PC-3 (cell line): ENCODE results near the gene DENND2D. TPM values are rescaled to one million over a fixed set of nuclear protein-coding genes. Genes with fewer than 3 reads are reported as not detected.
A peak's percentile ranks its signal among the peaks of the same experiment; 100 is the strongest.

Experiments used
- ATAC-seq: fragments of 200-7000 bp; cut with Tn5 transposase; 2 replicates; pipeline ENCODE4 v1.9.1; 2020; ENCODE audit warnings: mild to moderate bottlenecking, moderate library complexity
- BruUV-seq: library from RNA; stranded (reverse); fragments of 400-500 nt; replicated peaks from 2 replicates; lab custom pipeline; 2021; lab: Mats Ljungman, UMichigan
- CTCF ChIA-PET: fragments of 300-600 bp; sonication (Branson Sonifier 250); formaldehyde crosslinking; loops from one replicate; lab custom pipeline; 2022; ENCODE audit warnings: antibody characterized with exemption; lab: Charles Lee
- POLR2A ChIA-PET: fragments of 300-600 bp; sonication (Branson Sonifier 250); formaldehyde crosslinking; loops from one replicate; lab custom pipeline; 2022; ENCODE audit warnings: antibody characterized with exemption; ENCODE audit not compliant: unreplicated experiment; lab: Charles Lee
- DNase-seq: peaks from one replicate; pipeline ENCODE4 v3.0.0-alpha.2; 2015
- H2AFZ ChIP-seq: fragments of 300-600 bp; sonication (generic); 2 replicates; pipeline ENCODE4 v1.6.0; 2016; ENCODE audit warnings: antibody characterized with exemption, low read length
- H3F3A ChIP-seq: fragments of 300-600 bp; sonication (generic); one replicate; pipeline ENCODE4 v1.6.0; 2017; ENCODE audit warnings: antibody characterized with exemption, low read length, control low read depth, mild to moderate bottlenecking; ENCODE audit not compliant: unreplicated experiment
- H3K27ac ChIP-seq: fragments of 300-600 bp; sonication (generic); 2 replicates; pipeline ENCODE4 v1.5.1; 2016; ENCODE audit warnings: mild to moderate bottlenecking, low read length
- H3K27me3 ChIP-seq: fragments of 300-600 bp; sonication (generic); 2 replicates; pipeline ENCODE4 v1.6.1; 2016; ENCODE audit warnings: low read length, mixed read lengths
- H3K36me3 ChIP-seq: fragments of 300-600 bp; sonication (generic); 2 replicates; pipeline ENCODE4 v1.6.1; 2016; ENCODE audit warnings: low read depth, mixed run types, low read length, mixed read lengths
- H3K4me1 ChIP-seq: fragments of 300-600 bp; sonication (generic); 2 replicates; pipeline ENCODE4 v1.5.1; 2016; ENCODE audit warnings: low read length; ENCODE audit not compliant: insufficient read depth
- H3K4me2 ChIP-seq: fragments of 300-600 bp; sonication (generic); 2 replicates; pipeline ENCODE4 v1.6.0; 2016; ENCODE audit warnings: low read length
- H3K4me3 ChIP-seq: fragments of 300-600 bp; sonication (generic); 2 replicates; pipeline ENCODE4 v1.5.1; 2016; ENCODE audit warnings: mild to moderate bottlenecking, low read length, mixed read lengths
- H3K79me2 ChIP-seq: fragments of 300-600 bp; sonication (generic); 2 replicates; pipeline ENCODE4 v1.6.1; 2017; ENCODE audit warnings: low read length, mixed read lengths
- H3K9ac ChIP-seq: fragments of 300-600 bp; sonication (generic); 2 replicates; pipeline ENCODE4 v1.6.0; 2016; ENCODE audit warnings: mild to moderate bottlenecking, low read length
- H3K9me2 ChIP-seq: fragments of 300-600 bp; sonication (generic); replicated peaks from 2 replicates; pipeline ENCODE4 v1.6.1; 2016; ENCODE audit warnings: mixed run types, low read length, mixed read lengths
- H3K9me3 ChIP-seq: fragments of 300-600 bp; sonication (generic); 2 replicates; pipeline ENCODE4 v1.6.1; 2016; ENCODE audit warnings: low read length, mixed read lengths
- H4K20me1 ChIP-seq: fragments of 300-600 bp; sonication (generic); 2 replicates; pipeline ENCODE4 v1.6.1; 2016; ENCODE audit warnings: low read length, mixed read lengths
- EZH2 ChIP-seq: fragments of 300-600 bp; sonication (generic); IDR thresholded peaks from one replicate; pipeline ENCODE4 v1.6.1; 2017; ENCODE audit warnings: antibody characterized with exemption, mild to moderate bottlenecking, low read length; ENCODE audit not compliant: unreplicated experiment
- EZH2phosphoT487 ChIP-seq: fragments of 300-600 bp; sonication (generic); IDR thresholded peaks from 2 replicates; pipeline ENCODE4 v1.6.1; 2018; ENCODE audit warnings: mild to moderate bottlenecking, antibody characterized with exemption, low read length, borderline replicate concordance
- intact Hi-C: fragments of 100-400 bp; cut with micrococcal nuclease; formaldehyde crosslinking; loops from 2 replicates; pipeline ENCODE4 v1.9.0; 2023
- total RNA-seq: library from RNA; depleted of rRNA; stranded (reverse); fragments of >200 nt; gene quantifications from 2 replicates; pipeline ENCODE4 v1.2.3, GENCODE V29; 2014
- TF ChIP-seq, protein P1 (sequence below): fragments of 300-600 bp; sonication (generic); conservative IDR thresholded peaks from 2 replicates; pipeline ENCODE4 v1.5.1; 2017; ENCODE audit warnings: antibody characterized with exemption, low read depth, mild to moderate bottlenecking, low read length

Gene DENND2D
- total RNA-seq, 1 experiment from 2014 or later: 4.0 TPM

DNA sequence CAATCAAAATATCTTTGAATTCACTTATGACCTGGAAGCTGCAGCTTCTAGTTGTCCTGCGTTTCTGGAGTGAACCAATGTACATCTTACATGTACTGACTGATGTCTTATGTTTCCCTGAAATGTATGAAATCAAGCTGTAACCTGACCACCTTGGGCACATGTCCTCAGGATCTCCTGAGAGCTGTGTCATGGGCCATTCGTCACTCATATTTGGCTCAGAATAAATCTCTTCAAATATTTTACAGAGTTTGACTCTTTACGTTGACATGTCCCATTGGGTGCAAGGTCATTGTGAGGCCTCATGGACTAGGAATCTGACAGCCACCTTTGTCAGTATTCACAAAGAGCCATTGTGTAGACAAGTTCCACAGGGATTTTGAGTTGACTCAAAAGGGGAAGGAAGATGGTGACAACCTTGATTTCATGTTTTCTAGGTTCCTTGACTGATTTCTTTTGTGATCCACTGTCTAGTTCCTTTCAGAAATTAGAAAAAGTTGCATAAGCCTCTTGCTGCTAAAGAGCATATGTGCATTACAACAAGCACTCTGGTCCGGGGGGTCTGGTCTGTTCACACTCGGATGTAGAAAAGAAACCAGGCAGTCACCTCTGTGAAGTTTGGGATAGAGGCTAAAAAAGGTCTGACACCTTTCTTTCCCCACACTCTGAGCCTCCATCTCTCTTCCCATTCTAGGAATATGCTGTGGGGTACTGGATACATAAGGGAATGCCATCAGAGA, 37.8 kb upstream of the DENND2D start:
- DNase-seq (no peak), ATAC-seq (no peak)
- intact Hi-C loops: no loop called here
- H3K36me3 ChIP-seq: no peaks in the 10 kb centered on the region
- H3F3A ChIP-seq: no peaks in the 10 kb centered on the region
- TF ChIP-seq EZH2phosphoT487 (no peak), EZH2 (no peak)
- TF ChIP-seq, protein P1, sequence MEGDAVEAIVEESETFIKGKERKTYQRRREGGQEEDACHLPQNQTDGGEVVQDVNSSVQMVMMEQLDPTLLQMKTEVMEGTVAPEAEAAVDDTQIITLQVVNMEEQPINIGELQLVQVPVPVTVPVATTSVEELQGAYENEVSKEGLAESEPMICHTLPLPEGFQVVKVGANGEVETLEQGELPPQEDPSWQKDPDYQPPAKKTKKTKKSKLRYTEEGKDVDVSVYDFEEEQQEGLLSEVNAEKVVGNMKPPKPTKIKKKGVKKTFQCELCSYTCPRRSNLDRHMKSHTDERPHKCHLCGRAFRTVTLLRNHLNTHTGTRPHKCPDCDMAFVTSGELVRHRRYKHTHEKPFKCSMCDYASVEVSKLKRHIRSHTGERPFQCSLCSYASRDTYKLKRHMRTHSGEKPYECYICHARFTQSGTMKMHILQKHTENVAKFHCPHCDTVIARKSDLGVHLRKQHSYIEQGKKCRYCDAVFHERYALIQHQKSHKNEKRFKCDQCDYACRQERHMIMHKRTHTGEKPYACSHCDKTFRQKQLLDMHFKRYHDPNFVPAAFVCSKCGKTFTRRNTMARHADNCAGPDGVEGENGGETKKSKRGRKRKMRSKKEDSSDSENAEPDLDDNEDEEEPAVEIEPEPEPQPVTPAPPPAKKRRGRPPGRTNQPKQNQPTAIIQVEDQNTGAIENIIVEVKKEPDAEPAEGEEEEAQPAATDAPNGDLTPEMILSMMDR: no peak
- H3K9me3 ChIP-seq: no peaks in the 10 kb centered on the region
- H4K20me1 ChIP-seq: no peaks in the 10 kb centered on the region
- H3K4me1 ChIP-seq: peaks cover 32% of the 10 kb centered on the region
- no peak overlapping the region for H3K9ac ChIP-seq
- H3K4me2 ChIP-seq: no peak overlapping the region
- H3K27ac ChIP-seq: no peak overlapping the region
- no TSS peak for BruUV-seq
- CTCF ChIA-PET: no interaction called here
- no peaks in the 10 kb centered on the region for H3K27me3 ChIP-seq
- no peaks in the 10 kb centered on the region for H3K9me2 ChIP-seq
- H3K79me2 ChIP-seq: no peaks in the 10 kb centered on the region
- no peak overlapping the region for H2AFZ ChIP-seq
- POLR2A ChIA-PET: no interaction called here
- no peak overlapping the region for H3K4me3 ChIP-seq

- DNase-seq (peak; percentile 61), ATAC-seq (no peak)
- peaks cover 32% of the 10 kb centered on the region for H3K4me1 ChIP-seq
- intact Hi-C loops: no loop called here
- POLR2A ChIA-PET: no interaction called here
- H3K36me3 ChIP-seq: no peaks in the 10 kb centered on the region
- H2AFZ ChIP-seq: no peak overlapping the region
- CTCF ChIA-PET: no interaction called here
- no peaks in the 10 kb centered on the region for H3K9me2 ChIP-seq
- peak overlapping the region; percentile 20; the same call in 1 of the 2 replicates for H3K4me2 ChIP-seq
- no peaks in the 10 kb centered on the region for H3K27me3 ChIP-seq
- H3K9ac ChIP-seq: no peak overlapping the region
- H4K20me1 ChIP-seq: no peaks in the 10 kb centered on the region
- TF ChIP-seq EZH2 (no peak), EZH2phosphoT487 (no peak)
- TF ChIP-seq, protein P1: no peak
- H3K4me3 ChIP-seq: no peak overlapping the region
- no peak overlapping the region for H3K27ac ChIP-seq
- no peaks in the 10 kb centered on the region for H3F3A ChIP-seq
- H3K9me3 ChIP-seq: no peaks in the 10 kb centered on the region
- no peaks in the 10 kb centered on the region for H3K79me2 ChIP-seq
- no TSS peak for BruUV-seq
These were observed 36.4 kb upstream of the DENND2D start for GRCh38 chr1:111236806-111237205.

- Histone ChIP-seq H3K9ac (no peak overlapping the region), H2AFZ (no peak overlapping the region), H3K36me3 (no peaks in the 10 kb centered on the region), H3K27me3 (no peaks in the 10 kb centered on the region), H4K20me1 (no peaks in the 10 kb centered on the region), H3K4me3 (no peak overlapping the region), H3K9me3 (no peaks in the 10 kb centered on the region), H3F3A (no peaks in the 10 kb centered on the region), H3K79me2 (no peaks in the 10 kb centered on the region), H3K9me2 (no peaks in the 10 kb centered on the region), H3K27ac (no peak overlapping the region), H3K4me2 (no peak overlapping the region; the same call in 1 of the 2 replicates), H3K4me1 (peaks cover 32% of the 10 kb centered on the region)
- ChIA-PET POLR2A (no interaction called here), CTCF (no interaction called here)
- TF ChIP-seq, protein P1: no peak
- TF ChIP-seq EZH2 (no peak), EZH2phosphoT487 (no peak)
- intact Hi-C loops: no loop called here
- no TSS peak for BruUV-seq
- DNase-seq: no peak
- no peak for ATAC-seq
These were observed 35.9 kb upstream of the DENND2D start for GRCh38 chr1:111236379-111236778.
